GM13977 (cell line): Measurements from ENCODE around the gene TIGD3.

Source experiments
- DNase-seq: peaks from one replicate; pipeline ENCODE4 v3.0.0; 2012; ENCODE audit warnings: low spot score
- CTCF ChIP-seq: IDR thresholded peaks from 2 replicates; pipeline ENCODE4 v1.5.1; 2012; ENCODE audit warnings: mild to moderate bottlenecking, control low read depth; ENCODE audit not compliant: insufficient read depth; ENCODE audit errors: extremely low read depth, missing control alignments
- in situ Hi-C: fragments of 300-500 bp; cut with MboI; formaldehyde crosslinking; loops from one replicate; pipeline ENCODE4 v1.12.0; 2022; ENCODE audit warnings: low sequenced_read_pairs, low pct_unique_long_range_greater_than_20kb, mixed read lengths, inconsistent platforms; ENCODE audit not compliant: unreplicated experiment

TIGD3 gene

GRCh38 chr11:65404210-65404609 is 49.7 kb downstream of the TIGD3 start:
- in situ Hi-C loops: no loop called here
- no peak for TF ChIP-seq CTCF
- no peak for DNase-seq

- no peak for TF ChIP-seq CTCF
- in situ Hi-C loops: no loop called here
- no peak for DNase-seq
These were observed 50.2 kb downstream of the TIGD3 start for GRCh38 chr11:65404638-65405339.
